GM21526 (cell line): Measurements from ENCODE around the gene EFNA4.

Experiments used
- ATAC-seq: cut with Tn5 transposase; IDR thresholded peaks from one replicate; pipeline ENCODE4 v1.9.1; 2021; ENCODE audit warnings: moderate library complexity; ENCODE audit not compliant: unreplicated experiment, low FRiP score

Gene EFNA4

DNA sequence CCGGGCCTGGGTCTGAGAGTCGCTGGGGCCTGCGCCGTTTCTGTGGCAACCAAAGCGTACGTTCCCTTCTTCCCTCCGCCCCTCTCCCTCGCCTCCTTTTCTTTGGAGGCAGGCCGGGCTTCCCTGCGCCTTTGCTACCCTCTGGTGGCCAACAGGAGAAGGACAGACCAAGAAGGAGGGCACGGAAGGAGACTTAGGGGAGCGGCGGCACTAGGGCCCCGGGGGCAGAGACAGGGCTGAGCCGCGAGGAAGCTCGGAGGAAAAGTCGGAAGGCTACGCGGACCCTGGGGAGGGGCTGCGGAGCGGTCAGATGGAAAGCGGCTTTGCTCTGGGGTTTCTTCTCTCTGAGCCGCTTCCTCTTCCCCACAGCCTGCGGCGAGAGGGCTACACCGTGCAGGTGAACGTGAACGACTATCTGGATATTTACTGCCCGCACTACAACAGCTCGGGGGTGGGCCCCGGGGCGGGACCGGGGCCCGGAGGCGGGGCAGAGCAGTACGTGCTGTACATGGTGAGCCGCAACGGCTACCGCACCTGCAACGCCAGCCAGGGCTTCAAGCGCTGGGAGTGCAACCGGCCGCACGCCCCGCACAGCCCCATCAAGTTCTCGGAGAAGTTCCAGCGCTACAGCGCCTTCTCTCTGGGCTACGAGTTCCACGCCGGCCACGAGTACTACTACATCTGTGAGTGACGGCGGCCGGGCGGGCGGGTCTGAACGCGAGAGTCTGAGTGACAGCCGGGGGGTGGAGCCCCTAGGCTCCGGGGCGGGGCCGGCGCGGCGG lies 21.4 kb downstream of the EFNA4 start:
- ATAC-seq = peak; percentile 66

GRCh38 chr1:155085504-155086127 lies 22.1 kb downstream of the EFNA4 start:
- no peak for ATAC-seq

- no peak for ATAC-seq
These were observed 22.7 kb downstream of the EFNA4 start for GRCh38 chr1:155086128-155086741.

DNA sequence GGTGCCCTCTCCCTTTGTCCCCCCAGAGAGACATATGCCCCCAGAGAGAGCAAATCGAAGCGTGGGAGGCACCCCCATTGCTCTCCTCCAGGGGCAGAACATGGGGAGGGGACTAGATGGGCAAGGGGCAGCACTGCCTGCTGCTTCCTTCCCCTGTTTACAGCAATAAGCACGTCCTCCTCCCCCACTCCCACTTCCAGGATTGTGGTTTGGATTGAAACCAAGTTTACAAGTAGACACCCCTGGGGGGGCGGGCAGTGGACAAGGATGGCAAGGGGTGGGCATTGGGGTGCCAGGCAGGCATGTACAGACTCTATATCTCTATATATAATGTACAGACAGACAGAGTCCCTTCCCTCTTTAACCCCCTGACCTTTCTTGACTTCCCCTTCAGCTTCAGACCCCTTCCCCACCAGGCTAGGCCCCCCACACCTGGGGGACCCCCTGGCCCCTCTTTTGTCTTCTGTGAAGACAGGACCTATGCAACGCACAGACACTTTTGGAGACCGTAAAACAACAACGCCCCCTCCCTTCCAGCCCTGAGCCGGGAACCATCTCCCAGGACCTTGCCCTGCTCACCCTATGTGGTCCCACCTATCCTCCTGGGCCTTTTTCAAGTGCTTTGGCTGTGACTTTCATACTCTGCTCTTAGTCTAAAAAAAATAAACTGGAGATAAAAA lies 23.5 kb downstream of the EFNA4 start:
- no peak for ATAC-seq

- no peak for ATAC-seq
These were observed 27.8 kb downstream of the EFNA4 start for GRCh38 chr1:155091071-155092051.

DNA sequence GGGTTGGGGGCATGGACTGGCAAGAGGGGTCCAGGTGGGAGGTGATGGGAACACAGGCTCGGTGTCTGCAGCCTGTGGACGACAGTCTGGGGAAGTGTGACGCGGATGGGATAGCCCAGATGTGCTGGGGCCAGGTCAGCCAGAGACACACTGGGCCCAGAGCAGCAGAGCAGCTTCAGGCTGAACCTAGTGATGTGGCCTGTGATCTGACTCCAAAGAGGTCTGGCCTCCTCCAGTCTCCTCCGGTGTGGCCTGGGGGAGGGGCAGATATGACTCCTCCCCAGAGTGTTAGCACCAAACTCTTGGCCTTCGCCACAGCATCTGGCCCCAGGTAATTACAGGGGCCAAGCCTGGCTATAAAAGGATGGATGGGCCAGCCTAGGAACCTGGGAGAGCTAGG lies 28.6 kb downstream of the EFNA4 start:
- ATAC-seq = no peak

DNA sequence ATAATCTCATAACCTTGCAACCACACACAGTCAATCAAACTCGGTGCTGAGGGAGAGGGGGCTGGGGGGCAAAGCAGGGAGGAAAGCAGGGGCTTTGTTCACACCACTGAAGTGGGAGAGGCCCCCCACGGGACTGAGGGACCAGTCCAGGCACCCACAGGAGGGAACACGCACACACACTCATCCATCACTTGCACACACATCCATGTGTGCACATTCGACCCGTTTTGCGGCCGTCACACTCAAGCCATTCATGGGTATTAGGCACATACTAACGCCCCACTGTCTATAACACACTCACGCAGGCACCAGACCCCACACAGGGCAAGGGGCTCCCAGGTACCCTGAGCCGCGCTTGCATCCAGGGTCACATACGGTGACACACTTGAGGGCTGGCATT lies 29.1 kb downstream of the EFNA4 start:
- no peak for ATAC-seq

GRCh38 chr1:155093911-155094621 lies 30.5 kb downstream of the EFNA4 start:
- ATAC-seq = no peak

DNA sequence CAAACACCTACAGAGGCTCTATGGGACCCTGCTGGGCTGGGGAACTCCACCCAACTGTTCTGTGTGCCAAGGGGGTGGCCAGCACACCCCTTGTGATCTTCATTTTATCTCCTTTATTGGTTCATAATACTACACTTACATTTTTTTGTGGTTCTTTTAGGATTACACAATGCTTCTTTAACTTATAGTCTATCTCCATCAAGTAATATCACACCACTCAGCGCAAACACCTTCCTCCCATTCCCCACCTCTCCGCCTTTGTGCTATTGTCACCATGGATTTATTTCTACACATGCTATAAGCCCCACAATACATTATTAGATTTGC lies 31.0 kb downstream of the EFNA4 start:
- no peak for ATAC-seq

- ATAC-seq = no peak
These were observed 35.8 kb downstream of the EFNA4 start for GRCh38 chr1:155099331-155099730.

DNA sequence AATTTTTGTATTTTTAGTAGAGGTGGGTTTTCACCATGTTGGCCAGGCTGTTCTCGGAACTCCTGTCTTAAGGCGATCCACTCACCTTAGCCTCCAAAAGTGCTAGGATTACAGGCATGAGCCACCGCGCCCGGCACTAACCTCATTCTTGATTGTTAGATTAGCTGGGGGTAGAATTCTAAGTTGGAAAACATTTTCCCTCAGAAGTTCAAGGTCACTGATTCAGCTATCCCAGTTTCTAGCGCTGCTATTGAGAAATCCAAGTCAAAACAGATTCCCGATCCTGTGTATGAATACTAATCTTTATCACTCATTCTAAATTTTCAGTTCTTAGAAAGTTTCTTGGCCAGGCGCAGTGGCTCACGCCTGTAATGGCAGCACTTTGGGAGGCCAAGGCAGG lies 39.8 kb downstream of the EFNA4 start:
- no peak for ATAC-seq

GRCh38 chr1:155104605-155105534 lies 41.3 kb downstream of the EFNA4 start:
- ATAC-seq = no peak

DNA sequence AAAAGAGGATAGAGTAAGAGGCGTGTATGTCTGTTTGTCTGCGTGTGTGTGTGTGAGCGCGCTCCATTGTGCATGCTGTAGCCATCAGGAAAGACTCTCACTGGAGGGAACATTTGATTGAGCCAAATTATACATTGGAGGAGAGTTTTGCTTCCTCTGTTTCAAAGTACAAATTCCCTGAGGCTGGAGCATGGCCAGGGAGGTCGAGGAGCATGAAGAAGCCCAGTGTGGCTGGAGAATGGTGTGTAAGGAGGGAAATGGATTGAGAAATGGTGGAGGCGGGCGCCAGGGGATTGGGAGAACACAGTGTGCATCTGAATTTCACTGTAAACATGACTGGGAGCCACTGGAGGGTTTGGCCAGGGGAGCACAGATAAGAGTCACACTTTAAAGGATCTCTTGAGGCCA lies 42.1 kb downstream of the EFNA4 start:
- ATAC-seq = no peak

DNA sequence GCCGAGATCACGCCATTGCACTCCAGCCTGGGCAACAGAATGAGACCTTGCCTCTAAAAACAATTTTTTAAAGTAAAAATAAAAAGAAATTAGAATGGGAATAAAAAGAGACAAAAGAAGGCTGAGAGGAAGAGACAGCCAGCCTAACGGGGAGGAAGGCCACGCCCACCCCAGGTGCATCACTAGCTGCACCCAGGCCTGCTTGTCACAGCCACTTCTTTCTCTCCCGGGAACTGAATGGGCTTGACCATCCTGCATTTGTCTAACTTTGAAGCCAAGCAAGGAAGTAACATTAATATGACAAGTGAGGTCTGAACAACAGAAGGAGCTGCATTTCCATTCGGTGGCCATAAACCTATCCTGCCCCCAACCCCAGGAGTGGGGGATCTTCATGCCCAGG lies 43.3 kb downstream of the EFNA4 start:
- no peak for ATAC-seq

DNA sequence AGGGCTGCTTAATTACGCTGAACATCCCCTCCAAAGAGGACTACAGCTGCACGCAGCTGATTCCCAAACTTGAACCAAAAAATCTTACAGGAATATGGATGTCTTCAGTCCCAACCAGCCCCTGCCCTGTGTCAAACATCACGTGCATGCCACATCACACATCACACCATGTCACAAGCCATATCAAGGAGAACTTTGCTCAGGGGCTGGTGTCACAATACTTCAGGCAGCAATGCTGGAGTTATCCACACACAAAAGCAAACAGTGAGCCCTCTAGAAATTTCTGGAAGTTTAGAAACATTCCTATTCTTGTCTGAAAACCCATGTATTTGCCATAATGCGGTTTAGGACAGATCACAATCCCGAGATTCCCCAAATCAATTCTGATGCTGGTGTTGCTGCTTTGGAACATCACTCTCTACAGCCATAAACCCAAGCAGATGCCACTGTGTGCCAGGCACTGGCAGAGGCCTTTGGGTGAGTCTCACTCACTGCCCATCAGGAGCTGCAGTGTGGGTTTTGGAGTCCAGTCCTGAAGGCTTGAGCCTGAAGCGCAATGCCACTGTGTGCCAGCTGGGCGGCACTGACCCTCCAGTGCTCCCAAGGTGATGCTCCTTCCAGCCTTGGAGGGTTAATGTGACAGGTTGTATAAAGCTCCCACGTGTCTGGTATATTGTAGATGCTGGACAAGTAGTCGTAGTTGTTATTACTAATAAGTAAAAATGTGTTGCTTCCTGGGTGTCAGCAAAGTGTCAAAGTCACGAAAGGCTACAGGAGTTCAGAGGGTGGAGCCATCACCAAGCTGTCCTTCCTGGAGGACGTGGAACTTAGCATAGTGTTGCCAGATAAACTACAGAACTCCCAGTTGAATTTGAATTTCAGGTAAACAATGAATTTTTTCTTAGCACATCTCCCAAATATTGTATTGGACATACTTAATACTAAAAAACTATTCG lies 44.0 kb downstream of the EFNA4 start:
- ATAC-seq = no peak

- ATAC-seq = no peak
These were observed 44.8 kb downstream of the EFNA4 start for GRCh38 chr1:155108296-155108695.

DNA sequence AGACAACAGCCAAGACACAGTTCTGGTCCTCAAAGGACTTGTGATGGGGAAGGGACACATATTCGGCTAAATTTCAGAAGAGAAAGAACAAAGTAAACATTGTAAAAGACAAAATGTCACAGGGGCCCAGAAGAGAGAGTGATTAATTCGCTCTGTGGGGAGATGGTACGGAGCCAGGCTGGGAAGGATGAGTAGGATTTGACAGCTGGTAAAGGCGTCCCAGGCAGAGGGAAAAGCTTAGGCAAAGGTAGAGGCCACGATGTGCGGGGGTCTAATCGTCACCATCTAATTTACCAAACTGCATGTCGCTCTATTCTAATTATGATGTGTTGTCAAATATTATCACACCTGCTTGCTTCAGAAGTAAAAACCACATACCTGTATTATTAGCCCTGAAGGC lies 46.8 kb downstream of the EFNA4 start:
- ATAC-seq = no peak

DNA sequence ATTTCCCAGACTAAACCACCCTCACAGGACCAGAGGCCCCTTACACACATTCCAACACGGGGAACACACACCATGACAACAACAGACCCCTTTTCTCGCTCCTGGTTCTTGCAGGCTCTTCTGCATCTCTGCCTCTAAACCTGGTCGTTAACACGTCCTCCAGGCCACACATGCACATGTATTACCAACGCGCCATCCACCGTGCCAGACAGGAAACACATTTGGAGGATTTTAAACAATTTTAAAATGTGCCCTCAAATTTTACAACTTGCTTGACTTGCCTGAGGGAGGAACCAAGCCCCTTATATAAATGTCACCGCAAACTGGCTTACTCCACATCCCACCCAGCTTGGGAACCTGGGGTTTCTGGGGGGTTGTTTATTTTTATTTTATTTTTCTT lies 47.3 kb downstream of the EFNA4 start:
- ATAC-seq = no peak
